Prostate gland (tissue), 2 donors: ENCODE results near the gene EIF4G2.

Experiments
- POLR2A ChIP-seq: fragments of 450-650 bp; IDR thresholded peaks from one replicate; pipeline ENCODE4 v1.6.1; 2016; ENCODE audit warnings: antibody characterized with exemption, mild to moderate bottlenecking
- POLR2AphosphoS5 ChIP-seq: sonication (generic); formaldehyde crosslinking; IDR thresholded peaks from one replicate; pipeline ENCODE4 v1.6.1; 2017; ENCODE audit warnings: antibody characterized with exemption
- TF ChIP-seq, protein P1 (sequence below), 4 experiments: fragments of 200-600 bp in 2 of 4; fragments of 450-650 bp in 2 of 4; sonication (generic) in 2 of 4; IDR thresholded peaks; 1 replicate in 3 of 4; 2 replicates in 1 of 4; pipeline ENCODE4 v1.5.1; 2016 to 2019; ENCODE audit warnings: antibody characterized with exemption in 4 of 4, mild to moderate bottlenecking in 2 of 4, moderate library complexity in 2 of 4

- TF ChIP-seq, protein P1, sequence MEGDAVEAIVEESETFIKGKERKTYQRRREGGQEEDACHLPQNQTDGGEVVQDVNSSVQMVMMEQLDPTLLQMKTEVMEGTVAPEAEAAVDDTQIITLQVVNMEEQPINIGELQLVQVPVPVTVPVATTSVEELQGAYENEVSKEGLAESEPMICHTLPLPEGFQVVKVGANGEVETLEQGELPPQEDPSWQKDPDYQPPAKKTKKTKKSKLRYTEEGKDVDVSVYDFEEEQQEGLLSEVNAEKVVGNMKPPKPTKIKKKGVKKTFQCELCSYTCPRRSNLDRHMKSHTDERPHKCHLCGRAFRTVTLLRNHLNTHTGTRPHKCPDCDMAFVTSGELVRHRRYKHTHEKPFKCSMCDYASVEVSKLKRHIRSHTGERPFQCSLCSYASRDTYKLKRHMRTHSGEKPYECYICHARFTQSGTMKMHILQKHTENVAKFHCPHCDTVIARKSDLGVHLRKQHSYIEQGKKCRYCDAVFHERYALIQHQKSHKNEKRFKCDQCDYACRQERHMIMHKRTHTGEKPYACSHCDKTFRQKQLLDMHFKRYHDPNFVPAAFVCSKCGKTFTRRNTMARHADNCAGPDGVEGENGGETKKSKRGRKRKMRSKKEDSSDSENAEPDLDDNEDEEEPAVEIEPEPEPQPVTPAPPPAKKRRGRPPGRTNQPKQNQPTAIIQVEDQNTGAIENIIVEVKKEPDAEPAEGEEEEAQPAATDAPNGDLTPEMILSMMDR (IDR thresholded peaks at IDR 0.05): no peak
- TF ChIP-seq POLR2A (no peak), POLR2AphosphoS5 (no peak)
These were observed 23.6 kb downstream of the EIF4G2 start for GRCh38 chr11:10785146-10785474.
